AG04449 (cell line): Measurements from ENCODE around the gene ADGRG4.

Source experiments
- CTCF ChIA-PET: fragments of 350-600 bp; formaldehyde crosslinking; extraction: SDS; loops from one replicate; lab custom pipeline; 2021; ENCODE audit warnings: antibody characterized with exemption; lab: Yijun Ruan, JAX
- POLR2A ChIA-PET: fragments of 400-600, 350-600 bp; formaldehyde crosslinking; extraction: SDS; loops from one replicate; lab custom pipeline; 2020; ENCODE audit warnings: antibody characterized with exemption, inconsistent platforms; lab: Yijun Ruan, JAX
- DNase-seq: peaks from one replicate; pipeline ENCODE4 v3.0.0-alpha.2; 2010; ENCODE audit warnings: low read depth, low spot score
- H3K4me3 ChIP-seq: 2 replicates; pipeline ENCODE4 v1.5.1; 2011; ENCODE audit warnings: low read depth, mild to moderate bottlenecking, control low read depth, low read length
- CTCF ChIP-seq: IDR thresholded peaks from one replicate; pipeline ENCODE4 v1.5.1; 2011; ENCODE audit warnings: mild to moderate bottlenecking, moderate library complexity, low read length, control low read depth, inconsistent platforms; ENCODE audit not compliant: insufficient read depth; ENCODE audit errors: missing control alignments

Gene ADGRG4

GRCh38 chrX:136464589-136464988 is 163.8 kb downstream of the ADGRG4 start:
- CTCF ChIA-PET, result no interaction called here
- POLR2A ChIA-PET, result no interaction called here
- H3K4me3 ChIP-seq, result no peak overlapping the region
- no peak for DNase-seq
- TF ChIP-seq CTCF, result no peak
